ENCODE data around the gene UNC45A. TPM values are rescaled to one million over a fixed set of nuclear protein-coding genes. Genes with fewer than 3 reads are reported as not detected.

Gene UNC45A
- total and polyA plus RNA-seq, 2 of the 4 experiments (the other 2 are of a cell fraction) = 68.9 to 100 TPM

GRCh38 chr15:90991587-90992285, 56.7 kb downstream of the UNC45A start:
- Histone ChIP-seq H2AK5ac (ENCODE audit: low read depth, low read length) (no peak overlapping the region), H3K36me3 (ENCODE audit: control insufficient read depth, insufficient read depth, low read length) (no peaks in the 10 kb centered on the region), H4K20me1 (ENCODE audit: insufficient read depth, low read length) (peaks cover 5% of the 10 kb centered on the region; the same call in 1 of the 2 replicates), H3K4ac (ENCODE audit: low read depth, low read length) (0 out of 2 replicates have a peak overlapping the region, but pooled peaks have one; percentile 0), H3K27ac (ENCODE audit: insufficient read depth, low read length) (no peak overlapping the region), H3K4me2 (ENCODE audit: low read depth, low read length) (no peak overlapping the region; the same call in 1 of the 2 replicates), H3K27me3 (ENCODE audit: control insufficient read depth, insufficient read depth, low read length) (no peaks in the 10 kb centered on the region), H2BK5ac (ENCODE audit: low read depth, low read length, poor library complexity, severe bottlenecking) (no peak overlapping the region), H4K8ac (ENCODE audit: low read depth in 2 of 2, low read length in 2 of 2) (peak overlapping the region; percentile 41 to 67; a peak in 3 of 4 replicates), H3K18ac (ENCODE audit: low read depth, low read length) (no peak overlapping the region), H3K9me3 (ENCODE audit: control insufficient read depth, insufficient read depth, low read length) (no peaks in the 10 kb centered on the region), H3K14ac (replicated peaks; ENCODE audit: low read depth, low read length) (0 out of 2 replicates have a peak overlapping the region, but pooled peaks have one; percentile 4), H3K4me3 (ENCODE audit: insufficient read depth, low read depth, low read length) (no peak overlapping the region), H4K91ac (ENCODE audit: insufficient read depth, low read depth, low read length) (0 out of 2 replicates have a peak overlapping the region, but pooled peaks have one; percentile 13), H3K9ac (ENCODE audit: low read depth, low read length) (0 out of 2 replicates have a peak overlapping the region, but pooled peaks have one; percentile 2), H2AFZ (replicated peaks; ENCODE audit: low read length, poor library complexity) (peak overlapping the region; percentile 66), H2BK20ac (ENCODE audit: low read depth, low read length) (no peak overlapping the region), H4K5ac (ENCODE audit: low read depth, low read length) (peak overlapping the region; percentile 9), H2BK120ac (ENCODE audit: low read depth, low read length) (no peak overlapping the region), H3K79me1 (ENCODE audit: low read depth in 1 of 2, low read length in 2 of 2) (peaks cover 5 to 30% of the 10 kb centered on the region in 2 experiments; a peak in 3 of 4 replicates), H3K4me1 (ENCODE audit: control insufficient read depth, insufficient read depth, low read length) (peaks cover 6% of the 10 kb centered on the region), H2BK15ac (ENCODE audit: low read depth, low read length) (no peak overlapping the region), H3K56ac (ENCODE audit: extremely low read depth, insufficient read depth, low read length) (no peak overlapping the region), H3K9me1 (ENCODE audit: insufficient read depth, low read length) (peaks cover 3% of the 10 kb centered on the region; the same call in 1 of the 2 replicates), H3K23ac (ENCODE audit: low read depth, low read length) (peak overlapping the region; percentile 74), H2AK9ac (replicated peaks; ENCODE audit: low read depth, low read length, poor library complexity) (no peak overlapping the region)
- no peak for ATAC-seq (ENCODE audit: low read depth)
- BruUV-seq (replicated peaks) = no TSS peak
- in situ Hi-C loops (cut with MboI; ENCODE audit: low sequenced_read_pairs) = loop anchor here (25.0 kb wide), 2 partner anchors 1821 to 1996 kb away; no protein-coding TSS in a partner anchor
- intact Hi-C loops (cut with micrococcal nuclease) = no loop called here
- ChIA-PET CTCF (interaction anchor here (1.6 kb wide), 1 partner anchor 35 kb away, joined by 4 read pairs; no protein-coding TSS in a partner anchor), POLR2A (ENCODE audit: unreplicated experiment) (no interaction called here)
- DNase-seq = no peak
- 88% methylated on average over 4 of the region's 6 CpGs; no CpG with 5 or more reads in 1 of the 2 experiments for WGBS, 2 experiments (ENCODE audit: extremely low coverage in 2 of 2, insufficient read length in 1 of 2)
- dilution Hi-C loops (cut with HindIII; ENCODE audit: low sequenced_read_pairs, unreplicated experiment) = no loop called here
- TF ChIP-seq USF2 (IDR thresholded peaks at IDR 0.05; ENCODE audit: low read depth, low read length) (no peak), MAFK (IDR thresholded peaks at IDR 0.05; ENCODE audit: low read depth, low read length) (no peak), CTCF (conservative IDR thresholded peaks at IDR 0.05; ENCODE audit: low read depth, low read length) (no peak), SMC3 (IDR thresholded peaks at IDR 0.05; ENCODE audit: low read depth, low read length) (no peak), MAZ (IDR thresholded peaks at IDR 0.05; ENCODE audit: borderline replicate concordance, low read depth, low read length) (no peak)

Measured in IMR-90 (cell line).